H1 (cell line): Measurements from ENCODE around the gene OLFML2B.

Source experiments
- CTCF ChIP-seq, 3 experiments: IDR thresholded peaks; 1 replicate in 2 of 3; 2 replicates in 1 of 3; pipeline versions ENCODE4 v1.5.1 to v1.6.1; 2011; ENCODE audit warnings: low read length in 3 of 3, mild to moderate bottlenecking in 3 of 3, inconsistent platforms in 2 of 3, low read depth in 1 of 3, moderate library complexity in 1 of 3; ENCODE audit not compliant: insufficient read depth in 1 of 3; ENCODE audit errors: control extremely low read depth in 1 of 3
- EZH2 ChIP-seq: fragments of 200-600 bp; sonication (generic); IDR thresholded peaks from 2 replicates; pipeline ENCODE4 v1.7.1; 2012; ENCODE audit warnings: low read depth, mild to moderate bottlenecking, moderate library complexity, low read length, inconsistent platforms; ENCODE audit not compliant: severe bottlenecking
- FOSL1 ChIP-seq: IDR thresholded peaks from 2 replicates; pipeline ENCODE4 v1.6.1; 2011; ENCODE audit warnings: mild to moderate bottlenecking, low read depth, low read length, moderate library complexity; ENCODE audit not compliant: insufficient read depth
- GABPA ChIP-seq: IDR thresholded peaks from 2 replicates; pipeline ENCODE4 v1.6.1; 2011; ENCODE audit warnings: mild to moderate bottlenecking, low read length, moderate library complexity, borderline replicate concordance; ENCODE audit not compliant: insufficient read depth
- GTF2F1 ChIP-seq: IDR thresholded peaks from 2 replicates; pipeline ENCODE4 v1.6.1; 2012; ENCODE audit warnings: low read depth, low read length, improper control_type of control experiment, borderline replicate concordance
- HDAC6 ChIP-seq: IDR thresholded peaks from one replicate; pipeline ENCODE4 v1.7.1; 2012; ENCODE audit warnings: low read depth, mild to moderate bottlenecking, inconsistent platforms, low read length, moderate library complexity
- NRF1 ChIP-seq: IDR thresholded peaks from 2 replicates; pipeline ENCODE4 v1.6.1; 2011; ENCODE audit warnings: mild to moderate bottlenecking, low read depth, low read length, improper control_type of control experiment
- RAD21 ChIP-seq, 2 experiments: IDR thresholded peaks in 1 of 2; conservative IDR thresholded peaks in 1 of 2; 2 replicates each; pipeline ENCODE4 v1.6.1; 2011; ENCODE audit warnings: low read depth in 2 of 2, low read length in 2 of 2, improper control_type of control experiment in 1 of 2, inconsistent platforms in 1 of 2, mild to moderate bottlenecking in 1 of 2, moderate library complexity in 1 of 2
- SIN3A ChIP-seq, 2 experiments: IDR thresholded peaks in 1 of 2; conservative IDR thresholded peaks in 1 of 2; 2 replicates each; pipeline ENCODE4 v1.6.1; 2011 to 2012; ENCODE audit warnings: low read length in 2 of 2, improper control_type of control experiment in 1 of 2, low read depth in 1 of 2, mild to moderate bottlenecking in 1 of 2
- SP1 ChIP-seq: IDR thresholded peaks from 2 replicates; pipeline ENCODE4 v1.6.1; 2011; ENCODE audit warnings: low read depth, low read length
- TAF1 ChIP-seq: IDR thresholded peaks from 2 replicates; pipeline ENCODE4 v1.6.1; 2011; ENCODE audit warnings: mild to moderate bottlenecking, low read depth, low read length
- TBP ChIP-seq: IDR thresholded peaks from 2 replicates; pipeline ENCODE4 v1.6.1; 2011; ENCODE audit warnings: low read depth, low read length, improper control_type of control experiment
- USF2 ChIP-seq: IDR thresholded peaks from 2 replicates; pipeline ENCODE4 v1.6.1; 2011; ENCODE audit warnings: low read length, improper control_type of control experiment
- YY1 ChIP-seq: IDR thresholded peaks from 2 replicates; pipeline ENCODE4 v1.6.1; 2011; ENCODE audit warnings: low read depth, mild to moderate bottlenecking, low read length

- no peak for TF ChIP-seq TAF1
- no peak for TF ChIP-seq TBP
- TF ChIP-seq CTCF (IDR thresholded peaks at IDR 0.05; ENCODE audit: control extremely low read depth in 1 of 3, insufficient read depth in 1 of 3, low read depth in 1 of 3, low read length in 3 of 3): no peak
- no peak for TF ChIP-seq YY1
- no peak for TF ChIP-seq EZH2
- TF ChIP-seq HDAC6: no peak
- no peak for TF ChIP-seq USF2
- TF ChIP-seq RAD21 (IDR thresholded peaks at IDR 0.05 in 1 of 2, conservative IDR thresholded peaks at IDR 0.05 in 1 of 2; ENCODE audit: low read depth in 2 of 2, low read length in 2 of 2): no peak
- no peak for TF ChIP-seq GABPA
- TF ChIP-seq SIN3A (conservative IDR thresholded peaks at IDR 0.05 in 1 of 2, IDR thresholded peaks at IDR 0.05 in 1 of 2; ENCODE audit: low read depth in 1 of 2, low read length in 2 of 2): no peak
- TF ChIP-seq GTF2F1: no peak
- no peak for TF ChIP-seq FOSL1
- no peak for TF ChIP-seq SP1
- TF ChIP-seq NRF1: no peak
Measured at GRCh38 chr1:161954466-161954865, 69.2 kb downstream of the OLFML2B start.
